PC-9 (cell line): ENCODE data around the gene FBXL13. TPM values are rescaled to one million over a fixed set of nuclear protein-coding genes. Genes with fewer than 3 reads are reported as not detected.

Experiments
- BruUV-seq: library from RNA; stranded (reverse); fragments of 400-500 nt; replicated peaks from 2 replicates; lab custom pipeline; 2021; lab: Mats Ljungman, UMichigan
- CTCF ChIA-PET: fragments of 300-600 bp; sonication (Branson Sonifier 250); formaldehyde crosslinking; loops from one replicate; lab custom pipeline; 2022; ENCODE audit warnings: antibody characterized with exemption; lab: Charles Lee
- POLR2A ChIA-PET: fragments of 300-600 bp; sonication (Branson Sonifier 250); formaldehyde crosslinking; loops from one replicate; lab custom pipeline; 2022; ENCODE audit warnings: antibody characterized with exemption; ENCODE audit not compliant: unreplicated experiment; lab: Charles Lee
- DNase-seq, 2 experiments: peaks; one replicate each; pipeline versions ENCODE4 v3.0.0 to v3.0.0-alpha.2; 2015 to 2022; ENCODE audit warnings: mixed read lengths in 1 of 2
- H2AFZ ChIP-seq: fragments of 200-600 bp; sonication (generic); 2 replicates; pipeline ENCODE4 v1.8.1; 2017; ENCODE audit warnings: antibody characterized with exemption
- H3F3A ChIP-seq: fragments of 200-600 bp; sonication (generic); 2 replicates; pipeline ENCODE4 v1.8.1; 2017; ENCODE audit warnings: antibody characterized with exemption, mild to moderate bottlenecking, low read depth; ENCODE audit not compliant: insufficient read depth
- H3K27ac ChIP-seq: fragments of 200-600 bp; sonication (generic); 2 replicates; pipeline ENCODE4 v1.6.1; 2016; ENCODE audit warnings: mixed run types
- H3K27me3 ChIP-seq: fragments of 200-600 bp; sonication (generic); 2 replicates; pipeline ENCODE4 v1.6.1; 2016; ENCODE audit warnings: low read depth, mixed run types; ENCODE audit not compliant: insufficient read depth
- H3K36me3 ChIP-seq: fragments of 200-600 bp; sonication (generic); 2 replicates; pipeline ENCODE4 v1.6.1; 2016; ENCODE audit warnings: low read depth, mixed run types
- H3K4me1 ChIP-seq: fragments of 200-600 bp; sonication (generic); replicated peaks from 2 replicates; pipeline ENCODE4 v1.6.1; 2016; ENCODE audit warnings: mixed run types; ENCODE audit not compliant: insufficient read depth
- H3K4me2 ChIP-seq: fragments of 200-600 bp; sonication (generic); 2 replicates; pipeline ENCODE4 v1.6.1; 2017; ENCODE audit warnings: mixed run types
- H3K4me3 ChIP-seq: fragments of 200-600 bp; sonication (generic); 2 replicates; pipeline ENCODE4 v1.6.1; 2016; ENCODE audit warnings: mixed run types
- H3K79me2 ChIP-seq: fragments of 200-600 bp; sonication (generic); 2 replicates; pipeline ENCODE4 v1.6.1; 2017; ENCODE audit warnings: low read depth, mixed run types
- H3K9me2 ChIP-seq: fragments of 200-600 bp; sonication (generic); 2 replicates; pipeline ENCODE4 v1.8.1; 2017; ENCODE audit warnings: mild to moderate bottlenecking; ENCODE audit not compliant: insufficient read depth
- H3K9me3 ChIP-seq: fragments of 200-600 bp; sonication (generic); 2 replicates; pipeline ENCODE4 v1.8.1; 2016; ENCODE audit warnings: low read depth; ENCODE audit not compliant: insufficient read depth
- H4K20me1 ChIP-seq: fragments of 200-600 bp; sonication (generic); 2 replicates; pipeline ENCODE4 v1.8.1; 2017; ENCODE audit not compliant: insufficient read depth
- CTCF ChIP-seq: fragments of 200-600 bp; sonication (generic); conservative IDR thresholded peaks from 2 replicates; pipeline ENCODE4 v1.6.1; 2017; ENCODE audit warnings: mixed run types, antibody characterized with exemption, mild to moderate bottlenecking, moderate library complexity
- EZH2 ChIP-seq: fragments of 200-600 bp; sonication (generic); IDR thresholded peaks from 2 replicates; pipeline ENCODE4 v1.8.0; 2017; ENCODE audit warnings: antibody characterized with exemption, low read depth
- intact Hi-C: fragments of 100-400 bp; cut with micrococcal nuclease; formaldehyde crosslinking; loops from one replicate; pipeline ENCODE4 v1.10.0; 2022; ENCODE audit not compliant: unreplicated experiment
- total RNA-seq: library from RNA; stranded (reverse); gene quantifications from 2 replicates; pipeline ENCODE4 v1.2.3, GENCODE V29; 2021

FBXL13 gene
- total RNA-seq, 1 experiment from 2014 or later = 19.4 TPM

GRCh38 chr7:103106005-103106702 lies 31.6 kb upstream of the FBXL13 start:
- Histone ChIP-seq H4K20me1 (no peaks in the 10 kb centered on the region), H3K27ac (no peak overlapping the region), H3K4me3 (no peak overlapping the region), H3K9me2 (no peaks in the 10 kb centered on the region), H3K79me2 (no peaks in the 10 kb centered on the region), H3F3A (0 out of 2 replicates have a peak, but pooled peaks cover 2% of the 10 kb centered on the region), H3K27me3 (no peaks in the 10 kb centered on the region), H3K4me2 (no peak overlapping the region), H2AFZ (no peak overlapping the region), H3K9me3 (no peaks in the 10 kb centered on the region; the same call in 1 of the 2 replicates), H3K36me3 (peaks cover 5% of the 10 kb centered on the region; the same call in 1 of the 2 replicates), H3K4me1 (no peaks in the 10 kb centered on the region)
- no peak for TF ChIP-seq CTCF
- TF ChIP-seq EZH2 = no peak
- intact Hi-C loops = no loop called here
- POLR2A ChIA-PET = no interaction called here
- CTCF ChIA-PET = interaction anchor here (0.6 kb wide), 1 partner anchor 27 kb away, joined by 5 read pairs; no protein-coding TSS in a partner anchor
- no TSS peak for BruUV-seq
- DNase-seq = no peak

GRCh38 chr7:103101543-103101942 lies 26.9 kb upstream of the FBXL13 start:
- H3K4me2 ChIP-seq = no peak overlapping the region
- TF ChIP-seq EZH2 (no peak), CTCF (no peak)
- H3K9me3 ChIP-seq = no peaks in the 10 kb centered on the region
- no peak overlapping the region for H3K4me3 ChIP-seq
- no peak for DNase-seq
- H3K79me2 ChIP-seq = no peaks in the 10 kb centered on the region
- ChIA-PET POLR2A (no interaction called here), CTCF (no interaction called here)
- no peaks in the 10 kb centered on the region for H3K9me2 ChIP-seq
- H3K4me1 ChIP-seq = no peaks in the 10 kb centered on the region
- H3F3A ChIP-seq = 0 out of 2 replicates have a peak, but pooled peaks cover 2% of the 10 kb centered on the region
- H3K36me3 ChIP-seq = peaks cover 15% of the 10 kb centered on the region; the same call in 1 of the 2 replicates
- H3K27ac ChIP-seq = no peak overlapping the region
- no peaks in the 10 kb centered on the region for H3K27me3 ChIP-seq
- H2AFZ ChIP-seq = no peak overlapping the region
- H4K20me1 ChIP-seq = no peaks in the 10 kb centered on the region
- no TSS peak for BruUV-seq
- intact Hi-C loops = no loop called here

- Histone ChIP-seq H4K20me1 (no peaks in the 10 kb centered on the region), H3K27ac (no peak overlapping the region), H3K4me2 (no peak overlapping the region), H3K4me1 (no peaks in the 10 kb centered on the region), H3K79me2 (no peaks in the 10 kb centered on the region), H3K36me3 (peaks cover 21% of the 10 kb centered on the region; the same call in 1 of the 2 replicates), H3K9me2 (no peaks in the 10 kb centered on the region), H3K4me3 (no peak overlapping the region), H3F3A (0 out of 2 replicates have a peak, but pooled peaks cover 2% of the 10 kb centered on the region), H3K9me3 (no peaks in the 10 kb centered on the region), H2AFZ (no peak overlapping the region), H3K27me3 (no peaks in the 10 kb centered on the region)
- no peak for TF ChIP-seq CTCF
- TF ChIP-seq EZH2 = no peak
- ChIA-PET CTCF (no interaction called here), POLR2A (no interaction called here)
- intact Hi-C loops = no loop called here
- BruUV-seq = no TSS peak
- no peak for DNase-seq
These were observed 25.8 kb upstream of the FBXL13 start for GRCh38 chr7:103100348-103100747.
